NCI-H2081 (cell line): ENCODE data around the gene BRAT1.

ENCODE experiments used
- DNase-seq, 2 experiments: peaks; one replicate each; lab custom pipeline; 2025; lab: John Stamatoyannopoulos, UW

BRAT1 gene

DNA sequence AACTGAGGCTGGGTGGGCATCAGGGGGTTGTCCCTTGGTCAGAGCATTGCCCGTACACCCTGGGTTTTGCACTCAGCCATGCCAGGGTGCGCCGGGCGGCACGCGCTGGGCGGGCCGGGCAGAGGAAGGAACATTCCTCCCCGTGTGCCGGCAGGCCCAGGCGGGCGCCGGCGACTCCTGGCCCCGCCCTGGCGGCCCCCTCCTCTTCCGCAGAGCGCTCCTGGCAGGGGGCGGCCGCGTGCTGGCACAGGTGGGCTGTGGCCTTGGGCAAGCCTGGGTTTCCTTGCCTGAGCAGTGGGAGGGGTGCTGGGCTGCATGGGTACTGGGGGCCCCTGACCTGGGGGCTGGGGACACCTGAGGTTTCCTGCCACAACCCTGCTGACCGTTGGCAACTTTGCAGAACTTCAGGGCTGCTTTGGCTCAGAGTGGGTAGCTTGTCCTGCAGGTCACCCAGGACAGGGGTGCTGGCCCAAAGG lies 31.8 kb downstream of the BRAT1 start:
- DNase-seq = peak; percentile 91 to 93

DNA sequence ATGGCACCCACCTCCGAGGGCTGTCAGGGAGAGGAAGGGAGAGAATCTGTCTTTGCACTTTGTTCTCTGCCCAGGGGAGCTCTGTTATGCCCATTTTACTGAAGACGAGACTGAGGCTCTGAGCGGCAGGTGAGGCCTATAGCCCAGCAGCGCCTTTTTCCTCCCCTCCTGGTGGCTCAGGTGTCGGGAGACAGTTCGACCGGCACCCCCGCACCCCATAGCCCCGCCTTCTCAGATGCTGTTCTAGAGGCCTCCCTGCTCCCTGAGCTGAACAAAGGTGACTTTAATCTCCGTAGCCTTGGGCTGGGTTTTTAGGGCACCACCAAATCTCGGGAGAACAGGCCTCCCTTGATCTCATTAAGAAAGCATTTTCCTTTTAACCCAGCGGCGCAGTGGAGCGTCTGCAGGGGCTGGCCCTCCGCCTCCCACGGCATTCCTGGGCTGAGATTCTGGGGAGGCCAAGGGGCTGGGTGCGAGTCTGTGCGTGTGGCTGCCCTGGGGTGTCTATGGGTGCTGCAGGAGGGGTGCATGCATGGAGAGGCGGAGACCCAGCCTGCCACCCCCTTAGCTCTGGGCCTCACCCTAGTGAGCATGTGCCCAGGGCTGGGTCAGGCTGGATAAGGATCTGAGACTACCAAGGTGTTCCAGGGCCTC lies 32.4 kb downstream of the BRAT1 start:
- DNase-seq = peak; percentile 57 to 70

DNA sequence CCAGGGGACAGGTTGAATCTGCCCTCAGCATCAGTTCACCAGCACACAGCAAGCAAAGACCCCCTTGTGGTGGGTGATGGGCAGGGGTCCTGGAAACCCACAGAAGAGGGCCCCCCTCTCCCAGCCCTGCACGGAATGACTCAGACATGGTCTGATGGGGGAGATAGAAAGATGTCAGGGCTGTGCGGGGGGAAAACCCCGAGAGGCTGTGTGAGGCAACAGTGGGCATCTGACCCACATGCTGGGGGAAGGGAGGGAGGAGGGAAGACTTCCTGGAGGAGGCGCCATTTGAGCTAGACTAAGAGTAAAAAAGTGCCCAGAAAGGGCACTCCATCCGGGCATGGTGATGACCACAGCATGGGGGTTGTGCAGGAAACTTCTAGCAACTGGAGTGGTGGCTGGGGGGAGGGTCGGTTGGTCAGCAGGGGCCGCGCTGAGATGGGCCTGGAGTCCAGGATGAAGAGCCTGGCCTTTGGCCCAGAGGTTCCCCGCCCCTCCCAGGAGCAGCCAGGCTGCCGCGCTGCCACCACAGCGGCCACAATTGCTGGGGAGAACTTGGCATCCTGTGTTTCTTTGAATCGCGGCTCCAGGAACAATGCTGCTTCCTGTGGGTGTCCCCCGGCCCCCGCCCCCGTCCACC lies 33.3 kb downstream of the BRAT1 start:
- DNase-seq = peak in 1 of 2 experiments; percentile 72

DNA sequence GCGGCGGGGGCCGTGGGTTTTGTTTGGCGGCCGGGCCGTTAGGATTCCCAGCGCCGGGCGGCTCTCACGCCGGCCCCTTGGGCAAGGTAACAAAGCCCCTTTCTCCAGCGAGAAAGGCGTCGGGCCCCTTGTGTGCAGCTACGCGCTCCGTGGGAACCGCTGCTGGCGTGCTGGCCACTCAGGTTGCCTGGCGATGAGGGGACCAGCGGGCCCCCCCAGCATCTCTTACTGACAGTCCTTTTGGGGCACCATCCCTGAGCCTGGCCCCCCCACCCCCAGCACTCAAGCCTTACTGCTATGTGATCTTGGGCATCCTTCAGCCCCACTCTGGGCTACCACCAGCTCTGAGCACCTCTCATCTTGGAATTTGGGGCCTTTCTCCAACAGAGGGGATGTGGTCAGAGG lies 34.0 kb downstream of the BRAT1 start:
- peak in 1 of 2 experiments; percentile 21 for DNase-seq

DNA sequence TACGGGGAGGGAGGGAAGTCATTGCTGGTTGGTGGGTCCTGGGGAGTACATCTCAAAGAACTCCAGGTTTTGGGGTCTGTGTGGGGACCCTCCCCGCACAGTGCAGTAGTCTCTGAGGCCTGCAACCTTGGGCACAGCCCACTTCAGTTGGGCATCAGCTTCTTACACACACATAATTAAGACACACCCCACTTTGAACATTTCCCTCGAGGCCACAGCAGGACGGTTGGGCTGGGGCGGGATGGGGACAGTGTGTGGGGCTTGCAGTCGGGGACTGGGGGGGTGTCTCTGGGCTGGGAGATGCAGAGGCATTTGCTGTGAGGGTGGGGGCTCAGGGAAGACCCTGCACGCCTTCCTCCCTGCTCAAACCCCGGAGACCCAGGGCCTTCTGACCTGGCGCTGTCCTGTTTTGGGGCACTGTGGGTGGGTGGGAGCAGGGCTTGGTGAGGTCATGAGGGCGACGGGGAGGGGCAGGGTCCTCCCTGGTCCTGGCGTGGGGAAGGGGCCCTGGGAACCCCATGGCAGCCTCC lies 34.5 kb downstream of the BRAT1 start:
- DNase-seq = no peak

DNA sequence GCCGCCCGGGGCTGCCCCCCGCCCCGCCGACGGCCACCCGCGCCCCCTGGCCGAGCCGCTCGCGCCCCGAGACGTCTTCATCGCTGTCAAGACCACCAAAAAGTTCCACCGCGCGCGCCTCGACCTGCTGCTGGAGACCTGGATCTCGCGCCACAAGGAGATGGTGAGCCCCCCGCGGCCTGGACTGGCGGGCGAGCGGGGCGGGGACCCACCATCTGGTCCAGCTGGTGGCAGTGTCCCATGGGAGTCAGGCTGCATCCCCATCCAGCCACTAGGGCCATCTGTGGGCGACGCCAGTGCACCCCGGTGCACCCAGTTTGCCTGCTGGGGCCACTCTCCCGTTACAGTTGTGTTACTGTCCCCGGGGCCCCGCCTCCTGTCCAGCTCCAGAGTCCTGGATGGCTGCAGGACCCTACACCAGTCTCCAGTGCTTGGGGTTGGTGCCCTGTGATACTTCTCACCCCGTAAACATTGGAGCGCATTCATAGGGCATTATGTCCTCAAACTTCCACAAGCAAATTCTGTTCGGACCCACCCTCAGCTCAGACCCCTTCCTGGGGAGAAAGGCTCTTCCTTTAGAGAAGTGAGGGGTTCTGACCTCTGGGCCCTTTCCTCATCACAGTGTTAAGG lies 35.1 kb downstream of the BRAT1 start:
- peak in 1 of 2 experiments; percentile 54 for DNase-seq

DNA sequence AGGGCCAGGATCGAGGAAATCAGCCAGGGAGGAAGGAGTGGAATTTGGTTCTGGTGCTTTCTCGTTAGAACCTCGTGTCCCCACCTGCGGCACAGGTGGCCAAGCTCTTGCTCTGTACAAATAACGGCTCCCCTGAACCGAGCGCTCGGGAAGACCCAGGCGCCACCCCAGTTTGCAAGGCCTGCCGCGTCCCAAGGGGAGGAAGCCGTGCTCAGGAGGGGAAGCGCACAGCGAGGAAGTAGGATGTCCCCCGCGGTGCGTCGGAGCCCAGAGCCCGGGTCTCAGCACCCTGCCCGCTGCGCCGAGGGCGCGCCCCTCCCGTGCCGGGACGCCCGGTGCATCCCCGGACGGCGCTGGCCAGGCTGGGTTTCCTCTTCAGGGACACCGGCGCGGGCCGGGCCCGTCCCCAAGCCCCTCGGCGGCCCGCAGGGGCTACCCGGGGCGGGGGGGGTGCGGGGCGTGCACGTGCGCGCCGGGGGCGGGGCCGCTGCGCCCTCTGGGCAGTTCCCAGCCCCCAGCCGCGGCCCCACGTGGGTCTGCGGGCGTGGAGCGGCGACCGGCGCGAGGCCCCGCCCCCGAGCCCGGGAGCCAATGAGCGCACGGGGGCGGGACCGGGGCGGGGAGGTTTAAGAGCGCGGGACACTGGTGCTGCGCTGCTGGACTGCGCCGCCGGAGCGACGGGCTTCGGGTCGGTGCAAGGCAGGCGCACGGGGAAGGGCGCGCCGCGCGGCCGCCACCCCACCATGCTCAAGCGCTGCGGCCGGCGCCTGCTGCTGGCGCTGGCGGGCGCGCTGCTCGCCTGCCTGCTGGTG lies 36.0 kb downstream of the BRAT1 start, which contains the start of gene LFNG:
LFNG (plus strand) TSS at position 656 of the 812 bp plus-strand sequence; CDS start at position 744, 88 bp downstream.
- DNase-seq = peak; percentile 93 to 95

DNA sequence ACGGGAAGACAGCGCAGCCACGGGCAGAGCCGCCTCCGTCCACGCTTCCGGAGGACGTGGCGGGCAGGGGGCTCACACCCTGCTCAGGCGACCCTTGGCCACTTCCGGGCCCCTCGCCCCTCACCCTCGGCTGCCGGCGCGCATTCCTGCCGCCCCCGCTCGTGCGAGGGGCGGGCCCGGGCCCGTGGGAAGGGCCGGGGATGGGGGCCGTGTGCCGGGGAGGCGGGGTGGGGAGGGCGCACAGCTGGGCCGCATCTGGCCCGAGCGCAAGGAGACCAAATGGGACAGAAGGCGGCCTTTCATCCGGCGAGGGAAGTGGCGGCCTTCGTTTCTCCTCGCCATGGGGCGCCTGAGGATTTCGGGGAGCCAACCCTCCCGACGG lies 36.6 kb downstream of the BRAT1 start:
- no peak for DNase-seq

DNA sequence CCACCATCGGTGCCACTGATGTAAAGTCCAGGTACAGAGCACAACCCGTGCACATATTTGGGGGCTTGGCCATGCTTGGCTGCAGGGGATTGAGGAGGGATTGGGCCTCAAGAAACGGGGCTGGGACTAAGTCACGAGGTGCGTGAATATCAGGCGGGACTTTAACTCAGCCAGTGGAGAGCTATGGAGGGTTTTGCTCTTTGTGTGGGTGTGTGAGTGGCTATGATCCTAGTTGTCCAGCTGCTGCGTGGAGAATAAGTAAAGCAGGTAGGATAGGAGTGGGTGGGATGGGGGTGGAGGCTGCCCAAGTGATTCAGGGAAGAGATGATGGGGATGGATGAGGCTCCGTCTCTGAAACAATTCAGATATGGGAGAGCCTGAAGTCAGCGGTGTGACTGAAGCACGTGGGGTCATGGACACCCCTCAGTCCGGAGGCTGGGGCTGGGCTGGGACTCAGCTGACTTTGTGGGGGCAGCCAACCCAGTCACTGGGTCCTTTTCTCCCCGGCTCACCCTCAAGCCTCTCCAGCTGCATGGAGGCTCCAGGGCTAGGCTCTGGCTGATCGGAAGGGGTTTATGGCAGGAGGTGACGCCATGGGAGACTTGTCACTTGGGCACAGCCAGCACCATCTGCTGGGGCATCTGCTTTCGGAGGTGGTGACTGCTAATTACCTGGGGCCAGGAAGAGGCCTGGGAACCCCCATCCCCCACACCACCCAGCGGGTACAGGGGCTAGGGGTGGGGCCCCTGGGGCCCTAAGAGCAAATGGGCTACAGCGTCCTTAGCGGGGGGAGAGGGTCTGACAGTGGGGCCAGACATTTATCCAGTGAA lies 37.4 kb downstream of the BRAT1 start:
- DNase-seq = peak in 1 of 2 experiments; percentile 20

DNA sequence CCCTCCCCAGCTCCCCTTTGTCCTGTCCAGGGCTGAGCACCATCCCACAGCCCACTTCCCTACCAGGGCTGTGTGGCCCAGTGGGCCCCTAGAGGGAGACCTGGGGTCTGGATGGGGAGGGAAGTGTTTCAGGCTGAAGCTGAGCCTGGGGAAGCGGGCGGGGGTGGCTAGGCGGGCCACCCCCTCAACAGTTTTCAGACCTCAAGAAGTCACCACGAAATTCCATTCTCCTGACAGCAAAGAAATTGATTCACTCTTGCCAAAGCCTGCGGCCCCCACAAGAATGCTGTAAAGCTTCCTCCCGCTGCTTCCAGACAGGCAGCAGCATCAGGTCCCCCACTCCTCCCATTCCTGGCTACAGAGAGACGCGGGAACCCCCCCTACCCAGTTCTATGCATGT lies 38.3 kb downstream of the BRAT1 start:
- DNase-seq = no peak

DNA sequence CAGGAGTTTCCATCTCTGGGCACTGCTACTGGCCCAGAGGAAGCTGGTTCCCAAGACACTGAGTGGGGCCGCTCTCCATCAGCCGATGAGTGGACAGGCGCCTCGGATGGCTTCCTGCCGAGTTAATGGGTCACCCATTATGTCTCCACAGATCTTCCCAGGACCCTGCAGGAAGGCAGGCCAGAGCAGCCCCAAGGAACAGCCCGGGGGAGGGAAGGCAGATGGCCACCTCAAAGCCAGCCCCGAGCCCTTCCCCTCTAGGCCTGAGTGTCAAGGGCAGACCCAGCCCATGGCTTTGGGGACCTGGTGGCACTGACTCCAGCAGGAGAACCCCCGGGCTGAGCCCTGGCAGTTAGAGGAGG lies 39.1 kb downstream of the BRAT1 start:
- DNase-seq = no peak

DNA sequence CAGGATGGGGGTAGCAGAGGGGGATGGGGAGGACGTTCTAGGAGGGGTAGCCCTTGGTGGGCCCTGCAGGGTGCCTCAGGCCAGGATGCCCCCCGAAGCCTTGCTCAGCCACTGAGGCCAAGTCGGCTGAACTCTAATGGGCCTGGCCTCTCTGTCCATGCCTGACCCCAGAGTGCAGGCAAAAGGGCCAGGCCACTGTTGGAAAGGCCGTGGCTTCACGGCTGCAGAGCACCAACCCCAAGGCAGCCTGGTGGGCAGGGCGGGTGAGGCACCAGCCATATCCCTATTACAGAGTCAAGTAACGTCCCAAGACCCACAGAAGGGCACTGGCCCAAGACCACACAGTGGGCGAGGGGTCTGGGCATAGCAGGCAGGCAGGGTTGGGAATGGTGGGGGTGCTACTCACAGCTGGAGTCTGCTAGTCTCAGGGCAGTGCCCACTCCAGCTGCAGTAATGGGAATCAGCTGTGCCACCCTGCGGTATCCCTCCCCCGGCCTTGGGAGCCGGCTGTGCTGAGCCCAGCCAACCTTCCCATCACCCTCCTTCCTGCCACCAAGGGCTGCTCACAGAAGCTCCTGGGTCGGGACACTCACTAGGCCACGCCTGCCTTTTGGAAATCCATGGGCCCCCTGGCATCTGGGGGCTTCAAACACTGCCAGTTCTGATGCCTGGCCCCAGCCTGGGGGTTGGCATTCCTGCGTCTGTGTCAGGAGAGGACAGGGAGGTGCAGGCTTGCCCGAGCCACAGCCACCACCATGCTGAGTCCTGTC lies 39.7 kb downstream of the BRAT1 start:
- DNase-seq = no peak

DNA sequence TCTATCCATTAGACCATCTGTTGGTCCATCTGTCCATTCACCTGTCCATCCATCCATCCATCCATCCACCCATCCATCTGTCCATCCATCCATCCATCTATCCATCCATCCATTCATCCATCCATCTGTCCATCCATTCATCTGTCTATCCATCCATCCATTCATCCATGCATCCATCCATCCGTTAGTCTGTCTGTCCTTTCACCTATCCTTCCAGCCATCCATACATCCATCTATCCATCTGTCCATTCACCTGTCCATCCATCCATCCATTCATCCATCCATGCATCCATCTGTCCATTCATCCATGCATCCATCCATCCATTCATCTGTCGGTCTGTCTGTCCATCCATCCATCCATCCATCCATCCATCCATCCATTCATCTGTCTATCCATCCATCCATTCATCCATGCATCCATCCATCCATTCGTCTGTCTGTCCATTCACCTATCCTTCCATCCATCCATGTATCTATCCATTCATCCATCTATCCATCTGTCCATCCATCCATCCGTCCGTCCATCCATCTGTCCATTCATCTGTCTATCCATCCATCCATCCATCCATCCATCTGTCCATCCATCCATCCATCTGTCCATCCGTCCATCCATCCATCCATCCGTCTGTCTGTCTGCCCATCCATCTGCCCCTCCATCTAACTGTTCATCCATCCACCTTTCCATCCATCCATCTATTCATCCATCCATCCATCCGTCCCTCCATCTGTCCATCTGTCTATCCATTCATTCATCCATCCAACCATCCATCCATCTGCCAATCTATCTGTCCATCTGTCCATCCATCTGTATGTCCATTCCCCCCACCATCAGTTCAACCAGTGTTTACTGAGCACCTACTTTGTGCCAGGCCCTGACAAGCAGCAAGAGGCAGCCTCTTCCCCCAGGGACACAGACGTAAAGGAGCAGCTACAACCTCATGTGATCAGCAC lies 40.6 kb downstream of the BRAT1 start:
- no peak for DNase-seq

DNA sequence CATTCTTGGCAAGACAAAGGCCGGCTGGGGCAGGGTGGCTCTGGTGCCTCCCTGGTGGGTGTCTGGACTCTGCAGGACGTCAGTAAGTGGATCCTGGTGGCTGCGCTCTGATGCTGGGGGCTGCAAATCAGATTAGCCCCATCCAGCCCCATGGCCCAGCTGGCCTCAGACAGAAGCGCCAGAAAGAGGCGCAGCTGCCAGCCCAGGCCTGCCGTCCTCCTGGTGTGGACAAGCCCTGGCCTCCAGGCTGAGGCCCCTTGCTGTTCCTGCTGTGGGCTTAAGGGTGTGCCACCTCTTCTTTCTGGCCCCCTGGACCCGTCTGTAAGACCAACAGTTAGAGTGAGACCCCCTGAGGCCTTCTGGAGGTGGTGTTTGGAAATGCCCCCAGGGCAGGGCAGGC lies 41.6 kb downstream of the BRAT1 start:
- no peak for DNase-seq

DNA sequence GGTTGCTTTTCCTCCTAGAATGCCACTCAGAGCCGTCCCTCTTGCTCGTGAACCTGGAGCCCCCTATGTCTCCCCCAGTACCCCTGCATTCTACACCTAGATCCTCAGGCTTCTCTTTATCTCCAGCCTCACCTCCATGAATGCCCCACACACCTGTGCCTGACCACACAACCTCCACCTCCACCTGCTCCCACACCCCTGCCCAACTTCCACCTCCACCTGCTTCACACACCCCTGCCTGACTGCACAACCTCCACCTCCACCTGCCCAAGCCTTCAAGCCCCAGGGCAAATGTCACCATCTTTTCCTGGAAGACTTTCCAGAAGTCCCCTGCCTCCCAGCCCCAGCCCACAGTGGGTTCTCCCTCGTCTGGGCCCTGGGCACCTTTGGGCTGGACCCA lies 42.6 kb downstream of the BRAT1 start:
- no peak for DNase-seq

DNA sequence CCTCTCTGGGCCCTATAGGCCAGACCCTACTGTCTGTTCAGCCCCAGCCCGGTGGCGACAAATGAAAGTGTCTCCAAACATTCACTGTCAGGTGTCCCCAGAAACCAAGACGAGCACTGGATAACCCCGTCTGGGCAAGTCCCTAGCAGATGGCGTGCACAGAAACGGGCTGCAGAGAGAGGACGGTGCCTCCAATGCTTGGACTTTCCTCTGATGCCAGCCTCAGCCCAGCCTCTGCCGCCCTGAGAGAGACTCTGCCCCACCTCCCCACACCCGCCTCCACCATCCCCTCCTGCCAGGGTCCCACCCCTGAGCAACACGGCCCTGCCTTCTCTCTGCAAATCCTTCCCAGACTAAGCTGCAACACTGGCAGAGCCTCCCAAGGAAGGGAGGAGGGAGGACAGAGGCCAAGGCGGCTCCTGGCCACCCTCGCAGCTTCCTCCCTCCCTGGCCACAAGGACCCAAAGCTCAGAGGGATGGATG lies 43.1 kb downstream of the BRAT1 start:
- peak in 1 of 2 experiments; percentile 18 for DNase-seq

DNA sequence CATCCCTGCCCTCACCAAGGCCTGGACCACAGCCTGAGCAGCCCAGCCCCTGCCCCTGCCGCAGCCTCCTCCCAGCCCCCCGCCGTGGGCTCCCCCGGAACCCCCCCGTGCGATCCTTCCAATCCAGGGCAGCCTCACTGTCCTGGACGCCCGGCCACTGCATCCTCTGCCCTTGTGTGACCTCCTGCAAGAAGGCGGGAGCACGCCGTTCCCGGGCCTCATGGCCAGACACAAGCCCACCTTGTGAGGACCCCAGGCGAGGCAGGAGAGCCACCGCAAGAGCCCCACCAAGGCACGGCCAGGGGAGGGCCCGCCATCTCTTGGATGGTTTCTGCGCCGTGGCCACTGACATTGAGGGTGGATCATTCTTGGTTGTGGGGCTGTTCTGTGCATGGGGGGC lies 43.6 kb downstream of the BRAT1 start:
- DNase-seq = no peak

DNA sequence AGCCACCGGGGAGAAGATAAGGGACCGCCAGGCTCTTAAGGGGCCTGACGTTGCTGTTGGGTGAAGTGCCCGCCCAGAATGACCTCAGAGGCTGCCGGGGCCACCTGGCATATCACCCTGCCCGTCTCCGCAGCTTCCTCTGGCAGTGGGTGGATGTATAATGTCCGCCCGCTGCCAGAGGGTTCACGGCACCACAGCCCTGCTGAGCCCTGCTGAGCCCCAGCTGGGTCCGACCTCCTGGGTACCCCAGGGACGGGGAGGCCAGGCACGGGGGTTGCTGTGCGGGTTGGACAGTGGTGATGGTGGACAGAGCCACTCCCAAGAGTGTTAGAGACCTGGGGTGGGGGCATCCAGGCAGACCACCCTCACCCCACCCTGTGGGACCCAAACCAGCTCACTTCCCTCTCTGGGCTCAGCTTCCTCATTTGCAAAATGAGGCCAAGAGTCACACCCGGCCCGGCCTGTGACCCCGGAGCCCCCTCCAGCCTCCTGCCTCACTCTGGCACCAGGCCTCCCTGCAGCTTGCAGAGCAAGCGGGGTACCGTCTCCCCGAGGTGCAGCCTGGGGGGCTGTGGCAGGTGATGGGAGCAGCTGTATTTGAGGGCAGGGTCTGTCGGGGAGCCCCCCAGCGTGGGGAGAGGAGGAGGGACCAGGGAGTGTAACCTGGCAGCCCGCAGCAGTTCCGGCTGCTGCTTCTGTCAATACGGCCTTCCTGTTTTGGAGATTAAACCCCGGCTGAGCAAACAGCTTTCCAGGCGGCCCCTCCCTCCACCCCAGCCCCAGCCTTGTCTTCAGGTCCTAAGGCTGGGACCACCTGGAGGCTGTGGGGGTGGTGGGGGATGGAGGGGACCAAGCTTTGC lies 44.2 kb downstream of the BRAT1 start:
- peak; percentile 78 to 92 for DNase-seq
